Umbilical cord (tissue), 2 donors: Measurements from ENCODE around the gene NCF1. TPM values are rescaled to one million over a fixed set of nuclear protein-coding genes. Genes with fewer than 3 reads are reported as not detected.
A peak's percentile ranks its signal among the peaks of the same experiment; 100 is the strongest.
"Not testable (repeated sequence)": the region's sequence is repeated elsewhere in the genome, so short reads cannot be mapped to it uniquely, and the experiment has no call there.

Experiments used
- DNase-seq: peaks from one replicate; pipeline ENCODE4 v3.0.0-alpha.2; 2015; ENCODE audit warnings: low spot score
- total RNA-seq: library from RNA; depleted of rRNA; stranded (reverse); fragments of >200 nt; gene quantifications from one replicate; pipeline ENCODE4 v1.2.3, GENCODE V29; 2014; ENCODE audit warnings: low replicate concordance; ENCODE audit not compliant: insufficient read depth

NCF1 gene
- total RNA-seq, 1 donor from 2014 or later = not detected

DNA sequence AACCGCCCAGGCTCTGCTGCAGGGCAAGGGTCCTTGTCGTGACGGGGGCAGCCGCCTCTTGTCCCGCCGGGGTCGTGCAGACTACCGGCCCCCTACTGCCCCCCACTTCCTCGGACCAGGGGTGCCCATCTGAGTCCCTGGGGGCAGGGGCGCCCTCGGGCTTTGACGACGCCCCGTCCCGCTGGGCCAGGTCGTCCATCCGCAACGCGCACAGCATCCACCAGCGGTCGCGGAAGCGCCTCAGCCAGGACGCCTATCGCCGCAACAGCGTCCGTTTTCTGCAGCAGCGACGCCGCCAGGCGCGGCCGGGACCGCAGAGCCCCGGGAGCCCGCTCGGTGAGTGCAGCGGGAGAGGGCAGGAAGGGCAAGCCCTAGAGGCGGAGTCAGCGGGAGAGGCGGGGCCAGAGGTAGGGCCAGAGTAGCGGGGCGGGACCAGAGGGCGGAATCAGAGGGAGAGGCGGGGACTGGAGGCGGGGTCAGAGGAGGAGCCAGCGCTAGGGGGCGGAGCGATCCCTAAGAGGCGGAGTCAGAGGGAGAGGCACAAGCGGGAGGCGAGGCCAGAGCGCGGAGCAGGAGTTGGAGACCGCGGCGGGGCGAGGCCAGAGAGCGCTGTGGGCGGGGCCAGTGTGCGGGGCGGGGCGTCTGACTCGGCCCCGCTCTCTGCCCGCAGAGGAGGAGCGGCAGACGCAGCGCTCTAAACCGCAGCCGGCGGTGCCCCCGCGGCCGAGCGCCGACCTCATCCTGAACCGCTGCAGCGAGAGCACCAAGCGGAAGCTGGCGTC, 14.7 kb downstream of the NCF1 start:
- peak; percentile 91 for DNase-seq

DNA sequence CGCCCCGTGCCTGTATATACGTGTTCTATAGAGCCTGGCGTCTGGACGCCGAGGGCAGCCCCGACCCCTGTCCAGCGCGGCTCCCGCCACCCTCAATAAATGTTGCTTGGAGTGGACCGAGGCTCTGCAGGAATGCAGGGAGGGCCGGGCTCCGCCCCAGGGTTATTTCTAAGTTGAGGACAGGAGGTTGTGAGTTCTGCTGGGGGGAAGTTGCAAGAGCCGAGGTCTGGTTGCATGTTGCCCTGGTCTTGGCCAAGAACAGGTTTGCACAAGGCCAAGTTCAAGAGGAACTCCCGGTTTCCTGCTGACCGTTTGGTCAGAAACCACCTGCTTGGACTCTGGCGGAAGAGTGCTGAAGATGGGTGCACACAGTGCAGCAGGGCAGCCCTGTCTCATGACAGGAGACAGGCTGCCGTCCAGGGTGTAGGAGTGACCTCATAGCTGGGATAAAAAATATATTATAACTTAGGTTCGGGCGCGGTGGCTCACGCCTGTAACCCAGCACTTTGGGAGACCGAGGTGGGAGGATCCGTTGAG, 15.5 kb downstream of the NCF1 start:
- DNase-seq = not testable (repeated sequence)

DNA sequence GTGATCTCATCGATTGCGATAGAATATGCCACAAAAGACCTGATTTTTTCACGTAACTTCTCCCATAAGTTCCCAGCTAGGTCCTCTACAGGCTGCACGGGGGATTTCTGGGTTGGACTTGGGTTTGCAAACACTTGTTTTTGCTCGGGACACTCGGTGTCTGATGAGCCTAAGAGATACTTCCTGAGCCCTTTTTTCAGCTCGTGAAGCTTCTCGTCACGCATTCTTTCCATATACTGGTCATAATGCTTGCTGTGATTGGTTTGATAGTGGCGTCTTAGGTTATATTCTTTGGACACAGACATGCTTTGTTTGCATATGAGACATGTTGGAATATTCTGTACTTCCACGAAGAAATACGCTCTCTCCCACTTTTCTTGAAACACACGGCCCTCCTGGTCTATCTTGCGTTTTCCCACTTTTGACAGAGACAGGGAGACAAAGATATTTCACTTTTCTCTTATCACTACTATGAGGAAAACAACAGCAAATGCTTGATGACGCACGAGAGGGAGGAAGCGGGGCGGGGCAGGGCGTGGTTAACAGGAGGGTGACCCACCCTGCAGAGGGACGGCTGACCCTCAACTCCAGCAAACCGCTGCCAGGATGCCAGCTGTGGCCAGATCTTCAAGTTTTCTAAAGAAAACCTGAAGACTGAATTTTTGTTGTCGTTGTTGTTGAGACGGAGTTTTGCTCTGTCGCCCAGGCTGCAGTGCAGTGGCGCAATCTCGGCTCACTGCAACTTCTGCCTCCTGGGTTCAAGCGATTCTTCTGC, 24.2 kb downstream of the NCF1 start:
- DNase-seq = not testable (repeated sequence)

DNA sequence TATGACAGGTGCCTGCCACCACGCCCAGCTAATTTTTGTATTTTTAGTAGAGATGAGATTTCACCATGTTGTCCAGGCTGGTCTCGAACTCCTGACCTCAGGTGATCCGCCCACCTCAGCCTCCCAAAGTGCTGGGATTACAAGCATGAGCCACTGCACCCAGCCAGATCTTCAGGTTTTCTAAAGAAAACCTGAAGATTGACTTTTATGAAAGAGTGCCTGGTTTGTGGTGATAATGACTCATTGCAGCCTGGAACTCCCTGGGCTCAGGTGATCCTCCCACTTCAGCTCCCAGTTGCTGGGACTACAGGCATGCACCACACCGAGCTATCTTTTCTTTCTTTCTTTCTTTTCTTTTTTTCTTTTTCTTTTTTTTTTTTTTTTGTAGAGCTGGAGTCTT, 24.8 kb downstream of the NCF1 start:
- DNase-seq = not testable (repeated sequence)

DNA sequence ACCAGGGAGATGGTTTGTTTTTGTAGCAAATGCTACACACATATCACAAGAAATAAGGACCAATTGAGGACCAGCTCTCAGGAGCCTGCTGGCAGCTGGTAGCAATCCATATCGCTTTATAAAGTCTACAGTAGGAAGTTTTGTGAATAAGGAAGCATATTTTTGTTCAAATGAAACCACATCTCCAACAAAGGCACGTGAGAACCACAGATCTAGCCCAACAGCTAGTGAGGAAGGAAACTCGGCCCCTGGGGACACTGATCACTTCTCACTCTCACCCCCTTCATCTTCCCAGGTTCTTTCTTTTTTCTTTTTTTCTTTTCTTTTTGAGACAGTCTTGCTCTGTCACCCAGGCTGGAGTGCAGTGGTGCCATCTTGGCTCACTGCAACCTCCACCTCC, 42.1 kb downstream of the NCF1 start:
- not testable (repeated sequence) for DNase-seq

DNA sequence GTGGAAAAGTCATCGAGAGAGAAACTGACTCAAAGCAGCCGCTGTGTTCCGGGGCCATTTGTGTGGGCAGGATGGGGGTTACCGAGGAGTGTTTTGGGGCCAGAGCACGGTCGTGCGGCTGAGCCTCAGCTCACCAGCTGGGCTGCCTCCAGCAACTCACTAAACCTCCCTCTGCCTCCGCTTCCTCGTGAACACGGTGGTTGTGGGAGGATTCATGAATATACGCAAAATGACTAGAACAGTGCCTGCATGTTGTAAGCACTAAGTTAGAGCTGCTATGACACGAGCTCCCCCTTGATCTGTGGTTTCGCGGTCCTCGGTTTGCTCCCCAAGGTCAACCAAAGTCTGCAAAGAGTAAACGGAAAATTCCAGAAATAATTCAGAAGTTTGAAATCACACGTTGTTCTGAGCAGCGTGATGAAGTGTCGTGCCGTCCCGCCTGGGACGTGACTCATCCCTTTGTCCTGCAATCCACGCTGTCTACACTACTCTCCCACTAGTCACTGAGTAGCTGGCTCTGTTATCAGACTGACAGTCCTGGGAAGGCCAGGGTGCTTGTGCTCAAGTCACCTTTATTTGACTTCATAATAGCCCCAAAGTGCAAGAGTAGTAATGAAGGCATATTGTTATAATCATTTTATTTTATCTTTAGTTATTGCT, 46.5 kb downstream of the NCF1 start:
- DNase-seq = not testable (repeated sequence)

DNA sequence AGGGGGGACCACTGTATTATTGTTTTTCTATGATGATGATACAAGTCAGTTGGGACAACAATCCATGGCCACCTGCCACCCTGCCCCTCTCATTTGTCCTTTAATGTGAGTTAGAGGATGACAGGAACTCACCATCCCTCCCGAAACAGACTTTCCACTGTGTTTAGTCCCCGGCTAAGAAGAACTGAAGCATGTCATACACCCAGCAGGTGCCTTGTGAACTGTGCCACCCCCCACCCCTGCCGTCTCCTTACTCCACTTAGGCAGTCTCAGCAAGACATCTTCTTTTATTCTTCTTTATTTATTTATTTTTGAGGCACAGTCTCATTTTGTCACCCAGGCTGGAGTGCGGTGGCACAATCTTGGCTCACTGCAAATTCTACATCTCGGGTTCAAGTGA, 47.4 kb downstream of the NCF1 start:
- not testable (repeated sequence) for DNase-seq

DNA sequence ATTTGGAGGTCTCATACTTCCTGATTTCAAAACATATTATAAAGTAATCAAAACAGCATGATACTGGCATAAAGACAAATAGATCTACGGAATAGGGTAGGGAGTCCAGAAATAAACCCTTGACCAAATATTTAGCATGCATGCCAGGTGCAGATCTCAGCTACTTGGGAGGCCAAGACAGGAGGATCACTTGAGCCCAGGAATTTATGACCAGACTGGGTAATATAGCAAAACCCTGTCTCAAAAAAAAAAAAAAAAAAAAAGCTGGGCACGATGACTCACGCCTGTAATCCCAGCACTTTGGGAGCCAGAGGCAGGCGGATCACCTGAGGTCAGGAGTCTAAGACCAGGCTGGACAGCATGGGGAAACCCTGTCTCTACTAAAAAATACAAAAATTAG, 56.1 kb downstream of the NCF1 start:
- DNase-seq = not testable (repeated sequence)

DNA sequence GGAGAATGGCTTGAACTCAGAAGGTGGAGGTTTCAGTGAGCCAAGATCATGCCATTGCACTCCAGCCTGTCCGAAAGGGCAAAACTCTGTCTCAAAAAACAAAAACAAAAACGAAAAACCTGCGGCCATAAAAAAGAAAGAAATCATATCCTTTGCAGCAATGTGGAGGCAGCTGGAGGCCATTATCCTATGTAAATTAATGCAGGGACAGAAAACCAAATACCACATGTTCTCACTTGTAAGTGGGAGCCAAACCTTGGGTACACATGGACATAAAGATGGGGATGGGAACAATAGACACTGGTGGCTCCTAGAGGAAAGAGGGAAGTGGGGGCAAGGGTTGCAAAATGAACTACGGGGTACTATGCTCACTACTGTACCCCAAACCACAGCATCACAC, 56.6 kb downstream of the NCF1 start:
- DNase-seq = not testable (repeated sequence)

Other genes starting within 250 kb of the NCF1 start
- gene GTF2I, start 116.3 kb upstream of the NCF1 start, total RNA-seq = 106 TPM
- 39.2 TPM for gene GTF2IRD2, start 77.6 kb downstream of the NCF1 start, total RNA-seq
- 5.8 TPM for gene CASTOR2, start 190.7 kb downstream of the NCF1 start, total RNA-seq